Muscle of leg (tissue), 11 donors: Measurements from ENCODE around the gene NUP133. TPM values are rescaled to one million over a fixed set of nuclear protein-coding genes. Genes with fewer than 3 reads are reported as not detected.
"Not testable (repeated sequence)": the region's sequence is repeated elsewhere in the genome, so short reads cannot be mapped to it uniquely, and the experiment has no call there.

ENCODE experiments used
- DNase-seq: peaks from one replicate; pipeline ENCODE4 v3.0.0; 2013
- H3K27ac ChIP-seq: one replicate; pipeline ENCODE4 v1.5.1; 2013; ENCODE audit warnings: mild to moderate bottlenecking, low read length, control low read depth
- H3K27me3 ChIP-seq: one replicate; pipeline ENCODE4 v1.6.1; 2013; ENCODE audit warnings: low read length; ENCODE audit not compliant: control insufficient read depth, insufficient read depth
- H3K36me3 ChIP-seq: one replicate; pipeline ENCODE4 v1.6.1; 2013; ENCODE audit warnings: low read length; ENCODE audit not compliant: control insufficient read depth, insufficient read depth
- H3K4me1 ChIP-seq: one replicate; pipeline ENCODE4 v1.6.1; 2013; ENCODE audit warnings: low read length; ENCODE audit not compliant: control insufficient read depth, insufficient read depth
- H3K4me3 ChIP-seq: one replicate; pipeline ENCODE4 v1.5.1; 2013; ENCODE audit warnings: low read length, control low read depth
- H3K9me3 ChIP-seq: replicated peaks from 2 replicates; pipeline ENCODE4 v1.6.1; 2013; ENCODE audit warnings: low read depth, low read length; ENCODE audit not compliant: control insufficient read depth
- WGBS: methylation state at CpG from one replicate; pipeline ENCODE4 v1.1.5; 2013; ENCODE audit warnings: missing lambda C conversion rate; ENCODE audit not compliant: insufficient coverage; 5-methylcytosine and 5-hydroxymethylcytosine counted together
- polyA plus RNA-seq, 8 donors: library from polyadenylated mRNA; unstranded; fragments of 120-200 nt; gene quantifications; one replicate each; pipeline versions ENCODE4 v1.2.1 to v1.2.3, GENCODE V29; 2013; ENCODE audit warnings: inconsistent platforms in 1 of 8, low replicate concordance in 1 of 8; ENCODE audit not compliant: insufficient read length in 8 of 8, insufficient read depth in 1 of 8
- total RNA-seq: library from RNA; stranded (reverse); fragments of 120-200 nt; gene quantifications from one replicate; pipeline ENCODE4 v1.2.4, GENCODE V29; 2013

Gene NUP133
- total and polyA plus RNA-seq, 9 donors, result 22.9 to 33.3 (median 28.2) TPM

DNA sequence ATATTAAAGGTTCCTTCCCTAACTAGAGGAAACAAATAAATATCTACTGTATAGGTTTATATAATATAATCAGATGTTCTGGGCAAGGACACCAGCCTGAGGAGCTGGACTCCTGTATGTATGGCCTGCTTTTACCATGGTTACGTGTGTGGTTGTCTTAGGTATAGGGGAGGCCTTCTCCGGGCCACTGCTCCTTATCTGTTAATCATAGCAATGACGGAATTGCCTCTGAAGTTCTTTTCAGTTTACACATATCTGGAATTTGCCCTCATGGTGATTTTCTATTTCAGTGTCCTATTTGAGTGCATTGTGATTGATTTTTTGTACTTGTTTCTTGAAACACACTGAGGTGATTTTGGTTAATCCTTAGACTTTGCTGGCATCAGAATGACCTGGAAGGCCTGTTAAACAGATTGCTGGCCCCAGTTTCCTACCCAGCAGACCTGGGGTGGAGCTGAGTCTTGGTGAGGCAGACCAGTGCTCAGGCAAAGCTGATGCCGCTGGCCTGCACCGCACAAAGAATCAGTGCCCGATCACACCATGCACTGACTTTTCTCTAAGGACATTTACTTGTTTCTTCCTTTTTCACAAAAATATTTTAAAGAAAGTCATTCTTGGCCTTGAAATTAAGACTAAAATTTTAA is 31.8 kb upstream of the NUP133 start:
- Histone ChIP-seq H3K9me3 (no peaks in the 10 kb centered on the region), H3K27me3 (no peaks in the 10 kb centered on the region), H3K36me3 (peaks cover 50% of the 10 kb centered on the region), H3K4me3 (no peak overlapping the region), H3K27ac (no peak overlapping the region), H3K4me1 (no peaks in the 10 kb centered on the region)
- no peak for DNase-seq
- WGBS, result 94% methylated on average over 2 of the region's 6 CpGs

DNA sequence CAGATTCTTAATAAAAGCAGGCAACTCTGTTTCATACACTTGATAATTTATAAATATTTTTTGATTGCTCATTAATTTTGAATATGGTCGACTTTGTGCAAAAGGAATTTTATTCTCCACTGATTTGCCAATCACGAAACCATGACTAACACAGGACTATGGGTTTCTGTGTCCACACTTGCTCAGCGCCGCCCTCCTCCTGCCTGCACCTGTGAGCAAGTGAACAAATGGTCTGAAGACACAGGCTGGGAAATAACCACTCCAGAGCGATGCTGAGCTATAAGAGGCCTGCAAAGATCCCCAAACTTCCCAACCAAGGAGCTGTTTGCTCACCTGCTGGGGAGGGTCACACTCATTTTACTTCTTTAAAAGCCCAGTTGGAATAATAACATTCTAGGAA is 30.8 kb upstream of the NUP133 start:
- WGBS, result no CpG with 5 or more reads among the region's 5 CpGs
- Histone ChIP-seq H3K36me3 (peaks cover 43% of the 10 kb centered on the region), H3K27ac (no peak overlapping the region), H3K4me1 (no peaks in the 10 kb centered on the region), H3K9me3 (no peaks in the 10 kb centered on the region), H3K27me3 (no peaks in the 10 kb centered on the region), H3K4me3 (no peak overlapping the region)
- DNase-seq, result no peak

DNA sequence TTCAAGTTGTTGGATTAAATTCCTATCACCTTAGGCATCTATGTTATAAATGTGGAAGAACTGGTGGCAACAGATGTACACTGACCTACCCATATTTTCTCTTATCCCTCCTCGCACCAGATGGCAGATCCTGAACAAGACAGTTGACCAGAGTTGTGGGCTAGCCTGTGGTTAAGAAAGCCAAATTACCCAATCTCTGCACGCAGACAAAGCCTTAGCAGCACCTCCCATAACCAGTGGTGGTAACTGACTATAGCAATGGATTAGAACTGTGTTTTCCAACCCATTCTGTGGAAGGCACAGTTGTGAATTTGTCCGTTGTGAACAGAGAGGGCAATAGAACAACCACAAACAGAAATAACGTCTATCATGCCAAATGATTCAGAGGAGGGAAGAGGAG is 29.8 kb upstream of the NUP133 start:
- H3K27me3 ChIP-seq, result no peaks in the 10 kb centered on the region
- H3K4me3 ChIP-seq, result no peak overlapping the region
- no peak overlapping the region for H3K27ac ChIP-seq
- no peak for DNase-seq
- peaks cover 43% of the 10 kb centered on the region for H3K36me3 ChIP-seq
- no peaks in the 10 kb centered on the region for H3K4me1 ChIP-seq
- 84% methylated on average over 2 of the region's 4 CpGs for WGBS
- no peaks in the 10 kb centered on the region for H3K9me3 ChIP-seq

DNA sequence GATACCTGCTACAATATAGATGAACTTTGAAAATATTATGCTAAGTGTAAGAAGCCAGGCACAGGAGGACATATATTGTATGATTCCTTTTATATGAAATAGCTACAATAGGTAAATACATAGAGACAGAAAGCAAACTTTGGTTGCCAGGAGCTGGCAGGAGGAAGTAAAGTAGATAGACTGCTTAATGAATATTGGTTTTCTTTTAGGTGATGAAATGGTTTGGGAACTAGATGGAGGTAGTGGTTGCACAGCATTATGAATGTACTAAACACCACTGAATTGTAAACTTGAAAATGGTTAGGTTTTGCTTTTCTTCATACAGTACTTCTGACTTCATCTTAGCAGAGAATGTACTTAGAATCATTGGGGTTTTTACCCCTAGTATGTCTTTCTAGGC is 28.8 kb upstream of the NUP133 start:
- Histone ChIP-seq H3K27me3 (no peaks in the 10 kb centered on the region), H3K4me3 (no peak overlapping the region), H3K36me3 (peaks cover 39% of the 10 kb centered on the region), H3K4me1 (no peaks in the 10 kb centered on the region), H3K27ac (no peak overlapping the region), H3K9me3 (no peaks in the 10 kb centered on the region)
- DNase-seq, result no peak

DNA sequence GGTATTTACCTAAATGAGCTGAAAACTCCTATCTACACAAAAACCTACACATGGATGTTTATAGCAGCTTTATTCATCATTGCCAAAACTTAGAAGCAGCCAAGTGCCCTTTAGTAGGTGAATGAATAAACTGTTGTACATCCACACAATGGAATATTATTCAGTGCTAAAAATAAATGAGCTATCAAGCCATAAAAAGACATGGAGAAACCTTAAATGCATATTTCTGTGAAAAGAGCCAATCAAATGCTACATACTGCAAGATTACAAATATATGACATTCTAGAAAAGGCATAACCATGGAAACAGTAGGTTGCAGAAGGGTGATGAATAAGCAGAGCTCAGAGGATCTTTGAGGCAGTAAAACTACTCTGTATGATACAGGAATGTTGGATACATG is 27.1 kb upstream of the NUP133 start:
- Histone ChIP-seq H3K27ac (no peak overlapping the region), H3K9me3 (no peaks in the 10 kb centered on the region), H3K4me1 (no peaks in the 10 kb centered on the region), H3K4me3 (no peak overlapping the region), H3K27me3 (no peaks in the 10 kb centered on the region), H3K36me3 (peaks cover 50% of the 10 kb centered on the region)
- no peak for DNase-seq

DNA sequence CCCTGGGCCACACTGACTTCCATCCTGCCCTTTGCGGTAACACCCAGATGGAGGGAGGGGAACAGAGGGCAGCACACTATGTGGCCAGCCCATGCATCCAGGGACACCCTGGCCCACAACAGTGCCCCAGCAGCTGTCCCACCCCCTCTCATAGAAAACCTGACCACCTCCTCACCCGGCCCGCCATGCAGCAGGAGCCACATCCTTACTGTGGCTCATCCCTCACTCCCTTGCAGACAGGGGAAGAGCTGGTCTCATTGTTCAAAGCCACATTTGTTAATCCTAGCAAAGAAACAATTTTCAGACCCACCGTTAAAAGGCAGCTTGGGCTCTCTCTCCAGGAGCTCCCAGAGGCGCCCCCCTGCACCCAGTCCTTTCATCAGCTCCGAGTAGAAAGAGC is 23.2 kb upstream of the NUP133 start:
- peaks cover 54% of the 10 kb centered on the region for H3K36me3 ChIP-seq
- H3K4me1 ChIP-seq, result no peaks in the 10 kb centered on the region
- no peak overlapping the region for H3K4me3 ChIP-seq
- H3K9me3 ChIP-seq, result no peaks in the 10 kb centered on the region
- no peaks in the 10 kb centered on the region for H3K27me3 ChIP-seq
- 95% methylated on average over 4 of the region's 6 CpGs for WGBS
- DNase-seq, result no peak
- no peak overlapping the region for H3K27ac ChIP-seq

DNA sequence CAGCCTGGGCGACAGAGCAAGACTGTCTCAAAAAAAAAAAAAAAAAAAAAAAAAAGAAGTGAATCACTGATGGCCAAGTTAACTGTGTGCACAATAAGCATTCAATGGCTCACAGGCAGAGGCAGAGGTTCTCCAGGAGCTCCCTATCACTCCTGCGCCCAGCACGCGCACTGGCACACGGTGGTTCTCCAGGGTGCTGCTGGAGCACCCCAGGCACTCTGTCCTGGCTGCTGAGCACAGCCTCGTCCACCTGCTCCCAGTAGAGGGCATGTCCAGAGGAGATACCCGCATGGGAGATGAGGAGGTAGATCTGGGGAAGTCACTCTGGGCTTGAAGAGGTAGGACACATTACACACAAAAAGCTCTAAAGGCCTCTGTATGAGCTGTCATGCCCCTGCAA is 21.5 kb upstream of the NUP133 start:
- Histone ChIP-seq H3K27me3 (no peaks in the 10 kb centered on the region), H3K4me1 (no peaks in the 10 kb centered on the region), H3K27ac (no peak overlapping the region), H3K4me3 (no peak overlapping the region), H3K36me3 (peaks cover 62% of the 10 kb centered on the region), H3K9me3 (no peaks in the 10 kb centered on the region)
- WGBS, result 100% methylated on average over 4 of the region's 7 CpGs
- no peak for DNase-seq

DNA sequence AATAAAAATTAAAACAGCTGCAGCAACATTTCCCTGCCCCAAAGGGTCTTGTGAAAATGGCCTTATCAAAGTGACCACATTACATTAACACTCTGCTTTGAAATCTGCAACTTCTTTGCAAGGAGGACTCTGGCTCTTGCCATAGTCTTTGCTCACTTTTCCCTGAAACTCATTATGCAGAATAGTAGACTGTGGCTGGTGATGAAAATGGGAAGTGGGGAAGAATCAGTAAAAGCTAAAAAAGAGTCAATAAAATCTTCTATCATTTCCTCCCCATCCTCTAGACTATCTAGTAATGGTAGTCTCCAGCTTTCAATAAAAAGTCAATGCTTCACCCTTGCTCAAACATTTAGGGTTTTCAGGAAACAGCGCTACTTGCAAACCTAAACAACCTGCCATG is 18.6 kb upstream of the NUP133 start:
- Histone ChIP-seq H3K36me3 (peaks cover 71% of the 10 kb centered on the region), H3K9me3 (no peaks in the 10 kb centered on the region), H3K4me1 (no peaks in the 10 kb centered on the region), H3K27ac (no peak overlapping the region), H3K27me3 (no peaks in the 10 kb centered on the region), H3K4me3 (no peak overlapping the region)
- no CpG with 5 or more reads among the region's 1 CpG for WGBS
- DNase-seq, result no peak

DNA sequence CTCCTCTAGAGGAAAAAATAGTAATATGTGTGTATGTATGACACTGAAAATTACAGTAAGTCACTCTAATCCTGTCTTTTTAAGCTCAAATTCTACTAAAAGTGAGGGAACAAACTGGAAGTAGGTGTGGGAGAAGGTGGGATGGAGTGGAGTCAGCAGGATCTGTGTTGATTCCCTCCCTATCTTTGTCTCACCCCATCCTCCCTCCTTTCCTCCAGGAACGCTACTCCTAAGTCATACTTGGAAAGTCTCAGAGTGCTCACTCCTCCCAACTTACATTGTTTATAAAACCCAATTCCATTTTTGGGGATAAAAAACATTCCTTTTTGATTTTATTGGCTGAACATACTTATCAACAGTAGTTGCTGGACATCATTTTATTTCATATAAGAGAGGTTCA is 14.9 kb upstream of the NUP133 start:
- Histone ChIP-seq H3K9me3 (no peaks in the 10 kb centered on the region), H3K27me3 (no peaks in the 10 kb centered on the region), H3K4me3 (no peak overlapping the region), H3K27ac (no peak overlapping the region), H3K4me1 (no peaks in the 10 kb centered on the region), H3K36me3 (peaks cover 60% of the 10 kb centered on the region)
- WGBS, result no CpG with 5 or more reads among the region's 1 CpG
- DNase-seq, result no peak

DNA sequence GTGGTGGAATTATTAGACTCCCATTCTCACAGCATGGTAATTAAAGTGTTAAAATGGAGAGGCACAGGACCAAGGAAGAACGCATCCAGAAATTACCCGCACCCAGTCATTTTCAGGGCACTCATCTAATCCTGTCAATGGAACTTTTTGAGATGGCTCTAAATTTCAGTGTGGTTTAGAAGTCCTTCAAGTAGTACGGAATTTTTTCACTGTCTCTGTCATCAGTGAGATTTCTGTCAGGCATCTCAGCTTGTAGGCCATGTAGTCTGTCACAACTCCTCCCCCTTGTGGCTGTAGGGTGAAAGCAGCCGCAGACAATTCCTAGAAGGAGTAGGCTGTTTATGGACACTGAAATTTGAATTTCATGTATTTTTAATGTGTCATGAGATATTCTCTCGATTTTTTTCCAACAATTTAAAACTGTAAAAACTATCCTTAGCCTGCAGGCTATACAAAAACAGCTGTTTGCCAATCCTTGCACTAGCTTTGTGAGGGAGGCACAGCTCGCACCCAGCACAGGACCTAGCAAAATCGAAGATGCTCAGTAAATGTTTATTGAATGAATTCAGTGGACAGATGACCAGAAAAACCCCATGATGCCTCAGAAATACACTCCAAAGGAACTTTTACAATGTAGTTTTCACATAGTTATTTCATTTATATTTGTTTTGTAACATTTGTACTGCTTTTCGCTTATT is 6.6 kb upstream of the NUP133 start:
- peak; percentile 87 for DNase-seq
- no peaks in the 10 kb centered on the region for H3K27me3 ChIP-seq
- no peak overlapping the region for H3K27ac ChIP-seq
- H3K4me3 ChIP-seq, result no peak overlapping the region
- H3K9me3 ChIP-seq, result no peaks in the 10 kb centered on the region
- peaks cover 2% of the 10 kb centered on the region for H3K4me1 ChIP-seq
- no CpG with 5 or more reads among the region's 8 CpGs for WGBS
- peaks cover 5% of the 10 kb centered on the region for H3K36me3 ChIP-seq

DNA sequence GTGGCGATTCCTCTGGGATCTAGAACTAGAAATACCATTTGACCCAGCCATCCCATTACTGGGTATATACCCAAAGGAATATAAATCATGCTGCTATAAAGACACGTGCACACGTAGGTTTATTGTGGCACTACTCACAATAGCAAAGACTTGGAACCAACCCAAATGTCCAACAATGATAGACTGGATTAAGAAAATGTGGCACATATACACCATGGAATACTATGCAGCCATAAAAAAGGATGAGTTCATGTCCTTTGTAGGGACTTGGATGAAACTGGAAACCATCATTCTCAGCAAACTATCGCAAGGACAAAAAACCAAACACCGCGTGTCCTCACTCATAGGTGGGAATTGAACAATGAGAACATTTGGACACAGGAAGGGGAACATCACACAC is 3.5 kb upstream of the NUP133 start:
- WGBS, result no CpG with 5 or more reads among the region's 6 CpGs
- H3K4me1 ChIP-seq, result peaks cover 11% of the 10 kb centered on the region
- H3K9me3 ChIP-seq, H3K36me3 ChIP-seq, H3K27ac ChIP-seq, H3K4me3 ChIP-seq, DNase-seq, H3K27me3 ChIP-seq: not testable (repeated sequence)
